Panc1 (cell line): ENCODE data around the gene ACER3. TPM values are rescaled to one million over a fixed set of nuclear protein-coding genes. Genes with fewer than 3 reads are reported as not detected.

ENCODE experiments used
- ATAC-seq: fragments of 200-7000 bp; cut with Tn5 transposase; 2 replicates; pipeline ENCODE4 v1.9.1; 2020; ENCODE audit warnings: mild to moderate bottlenecking, moderate library complexity
- BruUV-seq: library from RNA; stranded (reverse); fragments of 400-500 nt; replicated peaks from 2 replicates; lab custom pipeline; 2021; lab: Mats Ljungman, UMichigan
- CTCF ChIA-PET: fragments of 300-600 bp; sonication (Branson Sonifier 250); formaldehyde crosslinking; loops from one replicate; lab custom pipeline; 2022; ENCODE audit warnings: antibody characterized with exemption; lab: Charles Lee
- POLR2A ChIA-PET: fragments of 300-600 bp; sonication (Branson Sonifier 250); formaldehyde crosslinking; loops from one replicate; lab custom pipeline; 2022; ENCODE audit warnings: antibody characterized with exemption; lab: Charles Lee
- DNase-seq: peaks from one replicate; pipeline ENCODE4 v3.0.0-alpha.2; 2010; ENCODE audit warnings: low read depth, low spot score
- H3K27ac ChIP-seq: 2 replicates; pipeline ENCODE4 v1.5.1; 2011; ENCODE audit warnings: mild to moderate bottlenecking, low read length, inconsistent platforms
- H3K27me3 ChIP-seq: fragments of 200-500 bp; sonication (Bioruptor generic); 2 replicates; pipeline ENCODE4 v1.6.0; 2014; ENCODE audit warnings: low read length, inconsistent platforms; ENCODE audit not compliant: control insufficient read depth, insufficient read depth
- H3K36me3 ChIP-seq: fragments of 200-500 bp; sonication (Bioruptor generic); 2 replicates; pipeline ENCODE4 v1.5.1; 2014; ENCODE audit warnings: inconsistent platforms, mild to moderate bottlenecking, low read length, moderate library complexity; ENCODE audit not compliant: control insufficient read depth, insufficient read depth
- H3K4me1 ChIP-seq: 2 replicates; pipeline ENCODE4 v1.5.1; 2011; ENCODE audit warnings: inconsistent platforms, mild to moderate bottlenecking, low read length, moderate library complexity; ENCODE audit not compliant: control insufficient read depth, insufficient read depth
- H3K4me3 ChIP-seq, 2 experiments: 2 replicates each; pipeline ENCODE4 v1.5.1; 2011 to 2012; ENCODE audit warnings: low read depth in 2 of 2, low read length in 2 of 2, mild to moderate bottlenecking in 2 of 2, inconsistent platforms in 1 of 2, moderate library complexity in 1 of 2
- H3K9me3 ChIP-seq: fragments of 200-500 bp; sonication (Bioruptor generic); 2 replicates; pipeline ENCODE4 v1.5.1; 2014; ENCODE audit warnings: low read depth, mild to moderate bottlenecking, inconsistent platforms, low read length, moderate library complexity; ENCODE audit not compliant: control insufficient read depth, insufficient read depth
- CTCF ChIP-seq: fragments of 450-650 bp; IDR thresholded peaks from 2 replicates; pipeline ENCODE4 v1.5.1; 2017; ENCODE audit warnings: mild to moderate bottlenecking
- POLR2AphosphoS5 ChIP-seq: IDR thresholded peaks from 2 replicates; pipeline ENCODE4 v1.6.1; 2012; ENCODE audit warnings: mild to moderate bottlenecking, low read depth, low read length, moderate library complexity
- REST ChIP-seq, 2 experiments: IDR thresholded peaks; 2 replicates each; pipeline ENCODE4 v1.6.1; 2011 to 2012; ENCODE audit warnings: low read depth in 2 of 2, control low read depth in 1 of 2, low read length in 1 of 2, mild to moderate bottlenecking in 1 of 2, moderate library complexity in 1 of 2; ENCODE audit not compliant: insufficient read depth in 1 of 2
- SIN3A ChIP-seq: IDR thresholded peaks from 2 replicates; pipeline ENCODE4 v1.6.1; 2012; ENCODE audit warnings: low read depth, mild to moderate bottlenecking, low read length, moderate library complexity, borderline replicate concordance; ENCODE audit not compliant: insufficient read depth
- TCF7L2 ChIP-seq: IDR thresholded peaks from 2 replicates; pipeline ENCODE4 v1.6.1; 2011; ENCODE audit warnings: mild to moderate bottlenecking, low read depth, low read length, inconsistent platforms
- in situ Hi-C: cut with HindIII; loops from 2 replicates; pipeline ENCODE4 v1.10.0; 2016; ENCODE audit warnings: low sequenced_read_pairs, low pct_unique_long_range_greater_than_20kb
- intact Hi-C: fragments of 100-400 bp; cut with micrococcal nuclease; formaldehyde crosslinking; loops from one replicate; pipeline ENCODE4 v1.10.0; 2022; ENCODE audit not compliant: unreplicated experiment
- total RNA-seq: library from RNA; stranded (reverse); gene quantifications from one replicate; pipeline ENCODE4 v1.2.1, GENCODE V29; 2021; ENCODE audit not compliant: unreplicated experiment

ACER3 gene
- total RNA-seq, 1 experiment from 2014 or later, result 41.8 TPM

GRCh38 chr11:77035039-77035438 is 174.3 kb downstream of the ACER3 start:
- TF ChIP-seq CTCF (no peak), POLR2AphosphoS5 (no peak), TCF7L2 (no peak), REST (IDR thresholded peaks at IDR 0.05; ENCODE audit: insufficient read depth in 1 of 2, low read depth in 2 of 2, low read length in 1 of 2) (no peak)
- Histone ChIP-seq H3K27ac (no peak overlapping the region), H3K27me3 (no peaks in the 10 kb centered on the region), H3K4me3 (no peak overlapping the region), H3K36me3 (no peaks in the 10 kb centered on the region), H3K9me3 (no peaks in the 10 kb centered on the region), H3K4me1 (peaks cover 28% of the 10 kb centered on the region)
- in situ Hi-C loops, result no loop called here
- ChIA-PET POLR2A (no interaction called here), CTCF (no interaction called here)
- no TSS peak for BruUV-seq
- DNase-seq (no peak), ATAC-seq (no peak)
- intact Hi-C loops, result loop anchor here (5.0 kb wide), 3 partner anchors 113 to 303 kb away; no protein-coding TSS in a partner anchor

GRCh38 chr11:77035580-77035979 is 174.9 kb downstream of the ACER3 start:
- BruUV-seq, result no TSS peak
- in situ Hi-C loops, result no loop called here
- POLR2A ChIA-PET, result no interaction called here

More at GRCh38 chr11:77035580-77035979, 174.9 kb downstream of the ACER3 start:
- TF ChIP-seq CTCF (no peak), SIN3A (no peak), POLR2AphosphoS5 (no peak), REST (IDR thresholded peaks at IDR 0.05; ENCODE audit: insufficient read depth in 1 of 2, low read depth in 2 of 2, low read length in 1 of 2) (no peak), TCF7L2 (no peak)
- Histone ChIP-seq H3K27ac (no peak overlapping the region), H3K9me3 (no peaks in the 10 kb centered on the region), H3K4me1 (peaks cover 28% of the 10 kb centered on the region), H3K27me3 (no peaks in the 10 kb centered on the region), H3K4me3 (no peak overlapping the region), H3K36me3 (no peaks in the 10 kb centered on the region)
- CTCF ChIA-PET, result no interaction called here
- intact Hi-C loops, result loop anchor here (5.0 kb wide), 3 partner anchors 113 to 303 kb away; no protein-coding TSS in a partner anchor
- ATAC-seq (no peak), DNase-seq (no peak)
